Breast epithelium (tissue), 4 donors: ENCODE measurements around the gene SDE2. TPM values are rescaled to one million over a fixed set of nuclear protein-coding genes. Genes with fewer than 3 reads are reported as not detected.

Experiments used
- DNase-seq, 2 donors: peaks; one replicate each; pipeline ENCODE4 v3.0.0-alpha.2; 2019; ENCODE audit warnings: low spot score in 2 of 2
- H3K27ac ChIP-seq, 2 donors: fragments of 200-600 bp; sonication (generic) in 1 of 2; one replicate each; pipeline ENCODE4 v1.5.1; 2016 to 2019; ENCODE audit warnings: mild to moderate bottlenecking in 1 of 2
- H3K27me3 ChIP-seq, 2 donors: fragments of 200-600 bp; sonication (generic) in 1 of 2; one replicate each; pipeline versions ENCODE4 v1.5.1 to v1.6.0; 2017 to 2019; ENCODE audit warnings: control low read depth in 1 of 2, mild to moderate bottlenecking in 1 of 2
- H3K36me3 ChIP-seq: fragments of 200-600 bp; one replicate; pipeline ENCODE4 v1.5.1; 2019
- H3K4me1 ChIP-seq, 2 donors: fragments of 200-600 bp; sonication (generic); one replicate each; pipeline ENCODE4 v1.5.1; 2016 to 2019; ENCODE audit warnings: control low read depth in 1 of 2
- H3K4me3 ChIP-seq, 3 donors: fragments of 200-600 bp; sonication (generic); 1 replicate in 2 of 3; 2 replicates in 1 of 3; pipeline ENCODE4 v1.5.1; 2016 to 2019; ENCODE audit warnings: mild to moderate bottlenecking in 3 of 3, moderate library complexity in 2 of 3
- H3K9me3 ChIP-seq, 2 donors: fragments of 200-600 bp; sonication (generic) in 1 of 2; one replicate each; pipeline ENCODE4 v1.5.1; 2016 to 2019; ENCODE audit warnings: control low read depth in 1 of 2
- POLR2A ChIP-seq: fragments of 450-650 bp; IDR thresholded peaks from one replicate; pipeline ENCODE4 v1.6.1; 2016; ENCODE audit warnings: antibody characterized with exemption, mild to moderate bottlenecking, moderate library complexity
- POLR2AphosphoS5 ChIP-seq, 3 donors: sonication (generic); formaldehyde crosslinking; IDR thresholded peaks; one replicate each; pipeline ENCODE4 v1.6.1; 2017; ENCODE audit warnings: antibody characterized with exemption in 3 of 3
- intact Hi-C: fragments of 100-400 bp; cut with DNase I; formaldehyde crosslinking; loops from one replicate; pipeline ENCODE4 v1.15.1; 2023; ENCODE audit warnings: low total_unique reads
- total RNA-seq, 3 donors: library from RNA; depleted of rRNA; stranded (reverse); fragments of >200 nt; gene quantifications; one replicate each; pipeline ENCODE4 v1.1.0, GENCODE V29; 2016
- TF ChIP-seq, protein P1 (sequence below), 3 donors: fragments of 450-650 bp; IDR thresholded peaks; one replicate each; pipeline ENCODE4 v1.5.1; 2016 to 2017; ENCODE audit warnings: antibody characterized with exemption in 3 of 3, mild to moderate bottlenecking in 3 of 3, moderate library complexity in 3 of 3

Gene SDE2
- total RNA-seq, 3 donors from 2014 or later: 17.6 to 25.3 (median 22.0) TPM

DNA sequence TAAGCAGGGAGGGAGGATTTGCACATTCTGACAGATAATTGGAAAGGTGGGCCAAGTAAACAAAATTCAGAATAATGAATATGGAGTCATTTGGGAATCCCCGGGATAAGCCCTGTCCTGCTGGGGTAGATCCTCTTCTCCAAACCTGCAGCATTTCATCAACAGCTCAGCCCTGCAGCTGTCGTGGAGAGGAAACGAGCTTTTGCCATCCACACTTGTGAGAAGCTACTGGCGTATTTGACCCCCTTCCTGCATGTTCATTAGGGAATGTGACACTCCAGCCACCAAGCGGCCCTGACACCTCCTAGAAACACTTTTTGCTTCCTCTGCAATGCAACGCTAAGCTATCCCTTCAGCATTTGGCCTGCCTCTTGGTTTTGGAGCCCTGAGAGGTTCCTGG is 50.1 kb downstream of the SDE2 start:
- Histone ChIP-seq H3K36me3 (no peaks in the 10 kb centered on the region), H3K4me3 (no peak overlapping the region), H3K27me3 (no peaks in the 10 kb centered on the region), H3K9me3 (no peaks in the 10 kb centered on the region), H3K27ac (no peak overlapping the region), H3K4me1 (no peaks in the 10 kb centered on the region)
- TF ChIP-seq POLR2A (no peak), POLR2AphosphoS5 (IDR thresholded peaks at IDR 0.05) (no peak)
- TF ChIP-seq, protein P1, sequence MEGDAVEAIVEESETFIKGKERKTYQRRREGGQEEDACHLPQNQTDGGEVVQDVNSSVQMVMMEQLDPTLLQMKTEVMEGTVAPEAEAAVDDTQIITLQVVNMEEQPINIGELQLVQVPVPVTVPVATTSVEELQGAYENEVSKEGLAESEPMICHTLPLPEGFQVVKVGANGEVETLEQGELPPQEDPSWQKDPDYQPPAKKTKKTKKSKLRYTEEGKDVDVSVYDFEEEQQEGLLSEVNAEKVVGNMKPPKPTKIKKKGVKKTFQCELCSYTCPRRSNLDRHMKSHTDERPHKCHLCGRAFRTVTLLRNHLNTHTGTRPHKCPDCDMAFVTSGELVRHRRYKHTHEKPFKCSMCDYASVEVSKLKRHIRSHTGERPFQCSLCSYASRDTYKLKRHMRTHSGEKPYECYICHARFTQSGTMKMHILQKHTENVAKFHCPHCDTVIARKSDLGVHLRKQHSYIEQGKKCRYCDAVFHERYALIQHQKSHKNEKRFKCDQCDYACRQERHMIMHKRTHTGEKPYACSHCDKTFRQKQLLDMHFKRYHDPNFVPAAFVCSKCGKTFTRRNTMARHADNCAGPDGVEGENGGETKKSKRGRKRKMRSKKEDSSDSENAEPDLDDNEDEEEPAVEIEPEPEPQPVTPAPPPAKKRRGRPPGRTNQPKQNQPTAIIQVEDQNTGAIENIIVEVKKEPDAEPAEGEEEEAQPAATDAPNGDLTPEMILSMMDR (IDR thresholded peaks at IDR 0.05): no peak
- intact Hi-C loops: no loop called here
- DNase-seq: no peak

DNA sequence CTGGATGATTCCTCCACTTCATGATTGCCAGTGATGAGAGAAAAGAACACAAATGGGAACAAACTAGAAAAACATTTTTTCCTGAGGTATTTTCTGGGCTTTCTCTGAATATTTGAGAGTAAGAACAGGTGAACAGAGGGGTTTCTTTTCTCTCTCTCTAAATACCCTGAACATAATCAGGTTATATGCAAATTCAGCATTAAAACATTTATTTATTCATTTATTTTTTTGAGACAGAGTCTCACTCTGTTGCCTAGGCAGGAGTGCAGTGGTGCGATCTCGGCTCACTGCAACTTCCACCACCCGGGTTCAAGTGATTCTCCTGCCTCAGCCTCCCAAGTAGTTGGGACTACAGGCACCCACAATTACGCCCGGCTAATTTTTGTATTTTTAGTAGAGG is 52.3 kb downstream of the SDE2 start:
- intact Hi-C loops: loop anchor here (1.0 kb wide), 1 partner anchor 27 kb away; no protein-coding TSS in a partner anchor
- Histone ChIP-seq H3K27ac (no peak overlapping the region), H3K36me3 (no peaks in the 10 kb centered on the region), H3K4me3 (no peak overlapping the region), H3K9me3 (no peaks in the 10 kb centered on the region), H3K4me1 (no peaks in the 10 kb centered on the region), H3K27me3 (no peaks in the 10 kb centered on the region)
- TF ChIP-seq POLR2AphosphoS5 (IDR thresholded peaks at IDR 0.05): no peak
- TF ChIP-seq POLR2A: no peak
- TF ChIP-seq, protein P1 (IDR thresholded peaks at IDR 0.05): no peak
- no peak for DNase-seq

DNA sequence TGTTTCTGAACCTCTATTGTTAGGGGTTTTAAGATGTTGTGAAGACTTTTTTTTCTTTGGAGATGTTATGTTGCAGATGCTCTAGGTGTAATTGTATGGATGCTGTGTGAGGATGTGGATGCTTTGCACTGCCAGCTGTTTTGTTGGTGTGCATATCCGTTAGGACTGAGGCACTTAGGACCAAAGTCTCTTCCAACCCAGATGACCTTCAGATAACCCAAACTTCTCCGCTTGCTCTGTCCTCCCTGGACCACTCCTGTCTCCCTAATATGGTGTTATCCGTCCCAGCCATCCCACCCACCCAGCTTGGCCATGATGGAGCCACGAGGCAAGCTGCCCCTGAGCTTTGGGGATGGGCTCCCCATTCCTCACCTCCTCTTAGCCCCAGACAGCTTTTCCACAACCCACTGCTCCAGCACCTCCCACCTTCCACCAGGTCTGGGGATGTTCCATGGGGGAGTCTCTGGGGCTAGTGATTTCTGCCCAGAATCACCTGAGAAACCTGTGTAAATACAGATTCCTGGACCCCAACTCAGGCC is 53.0 kb downstream of the SDE2 start:
- intact Hi-C loops: loop anchor here (1.0 kb wide), 1 partner anchor 28 kb away; no protein-coding TSS in a partner anchor
- Histone ChIP-seq H3K27ac (no peak overlapping the region), H3K9me3 (no peaks in the 10 kb centered on the region), H3K36me3 (no peaks in the 10 kb centered on the region), H3K4me1 (peaks cover 5 to 6% of the 10 kb centered on the region in 2 donors), H3K4me3 (no peak overlapping the region), H3K27me3 (no peaks in the 10 kb centered on the region)
- TF ChIP-seq POLR2AphosphoS5 (IDR thresholded peaks at IDR 0.05): no peak
- TF ChIP-seq, protein P1 (IDR thresholded peaks at IDR 0.05): no peak
- TF ChIP-seq POLR2A: no peak
- no peak for DNase-seq

DNA sequence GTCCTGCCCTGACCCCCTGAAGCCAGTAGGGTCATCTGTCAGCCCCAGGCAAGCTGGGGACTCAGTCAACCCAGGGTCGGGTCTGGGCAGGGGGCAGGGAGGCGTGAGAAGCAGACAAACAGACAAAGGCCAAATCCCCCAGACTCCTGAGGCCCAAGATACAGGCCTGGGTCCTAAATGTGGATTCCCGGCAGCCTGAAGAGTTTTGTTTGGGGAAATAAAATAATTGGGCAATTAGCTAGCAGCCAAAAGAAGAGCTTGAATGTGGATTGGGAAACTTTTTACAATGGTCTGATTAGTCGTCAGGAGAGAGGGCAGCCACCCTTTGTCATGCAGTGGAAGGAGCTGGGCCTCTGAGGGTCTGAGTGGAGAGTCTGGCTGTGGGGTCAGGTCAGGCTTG is 53.6 kb downstream of the SDE2 start:
- Histone ChIP-seq H3K27ac (no peak overlapping the region), H3K4me3 (no peak overlapping the region), H3K36me3 (no peaks in the 10 kb centered on the region), H3K27me3 (no peaks in the 10 kb centered on the region), H3K4me1 (peaks cover 10 to 11% of the 10 kb centered on the region in 2 donors), H3K9me3 (no peaks in the 10 kb centered on the region)
- TF ChIP-seq POLR2A: no peak
- TF ChIP-seq, protein P1 (IDR thresholded peaks at IDR 0.05): no peak
- TF ChIP-seq POLR2AphosphoS5 (IDR thresholded peaks at IDR 0.05): no peak
- intact Hi-C loops: no loop called here
- DNase-seq: no peak

DNA sequence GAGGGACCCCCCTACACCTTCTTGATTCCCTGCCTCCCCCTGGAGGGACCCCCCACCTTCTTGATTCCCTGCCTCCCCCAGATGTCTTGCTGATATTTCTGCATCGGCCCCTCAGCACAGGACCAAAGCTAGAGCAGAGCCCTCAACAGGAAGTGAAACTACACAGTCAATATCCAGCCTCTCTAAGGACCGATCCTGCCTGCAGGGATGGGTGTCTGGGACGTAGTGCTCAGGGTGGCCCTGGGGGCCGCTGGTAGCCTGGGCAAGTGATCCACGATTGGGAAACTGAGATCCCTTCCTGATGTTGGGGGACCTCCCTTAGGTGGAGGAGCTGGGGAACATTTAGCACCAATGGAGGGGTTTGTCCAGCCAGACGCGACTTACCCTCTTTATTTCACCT is 54.2 kb downstream of the SDE2 start:
- TF ChIP-seq, protein P1 (IDR thresholded peaks at IDR 0.05): no peak
- no peak for TF ChIP-seq POLR2AphosphoS5 (IDR thresholded peaks at IDR 0.05)
- no peak for TF ChIP-seq POLR2A
- H3K9me3 ChIP-seq: no peaks in the 10 kb centered on the region
- peaks cover 10 to 11% of the 10 kb centered on the region in 2 donors for H3K4me1 ChIP-seq
- DNase-seq: no peak
- intact Hi-C loops: no loop called here
- H3K27ac ChIP-seq: no peak overlapping the region
- H3K36me3 ChIP-seq: no peaks in the 10 kb centered on the region
- H3K4me3 ChIP-seq: no peak overlapping the region
- H3K27me3 ChIP-seq: no peaks in the 10 kb centered on the region
